ENCODE measurements around the gene RNF208. TPM values are rescaled to one million over a fixed set of nuclear protein-coding genes. Genes with fewer than 3 reads are reported as not detected.

Gene RNF208
- total and polyA plus RNA-seq, 10 of the 15 experiments (the other 5 are each of a cell fraction or from before 2014, with no cell fraction given) = 0.06 to 10.7 (median 0.77) TPM

DNA sequence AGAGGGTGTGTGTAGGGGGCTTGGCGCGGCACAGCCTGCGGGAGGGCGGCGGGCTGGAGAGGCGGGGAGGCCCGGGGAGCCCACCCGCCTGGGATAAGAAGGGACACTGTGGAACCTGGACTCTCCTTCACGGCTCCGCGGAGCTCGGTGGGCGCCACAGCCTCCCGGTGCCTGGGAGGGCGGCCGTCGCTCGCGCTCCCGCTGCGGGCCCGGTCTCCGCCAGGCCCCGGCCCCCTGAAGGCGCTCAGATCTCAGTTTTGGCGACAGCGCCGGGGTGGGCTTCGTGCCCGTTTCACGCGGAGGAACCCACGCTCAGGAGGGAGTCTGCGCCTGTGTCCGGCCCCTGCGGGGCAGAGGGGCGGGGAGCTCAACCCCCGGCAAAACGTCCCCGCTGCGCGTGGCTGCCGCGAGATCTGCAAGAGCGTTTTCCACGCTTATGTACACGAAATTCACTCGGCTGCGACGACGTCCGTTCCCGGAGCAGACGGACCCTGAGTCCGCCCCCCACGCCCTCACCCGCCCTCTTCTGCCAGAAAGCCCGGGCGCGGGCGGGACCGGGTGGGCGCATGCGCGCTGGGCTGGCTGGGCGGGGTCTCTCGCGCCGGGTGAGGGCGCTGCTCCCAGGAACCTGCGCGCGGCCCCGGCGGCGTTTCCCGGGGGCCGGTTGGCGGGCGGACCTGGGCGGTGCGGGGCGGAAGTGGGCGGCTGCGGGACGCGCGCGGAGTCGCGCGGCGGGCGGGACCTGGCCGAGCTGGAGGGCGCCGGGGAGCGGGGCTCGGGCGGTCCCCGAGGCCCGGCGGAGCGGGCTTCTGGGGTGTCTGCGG lies 32.8 kb upstream of the RNF208 start, which contains the start of gene NELFB (continued):
- TF ChIP-seq FOS (IDR thresholded peaks at IDR 0.05; ENCODE audit: borderline replicate concordance, extremely low read depth, insufficient read length) = no peak
- TF ChIP-seq, protein P1, sequence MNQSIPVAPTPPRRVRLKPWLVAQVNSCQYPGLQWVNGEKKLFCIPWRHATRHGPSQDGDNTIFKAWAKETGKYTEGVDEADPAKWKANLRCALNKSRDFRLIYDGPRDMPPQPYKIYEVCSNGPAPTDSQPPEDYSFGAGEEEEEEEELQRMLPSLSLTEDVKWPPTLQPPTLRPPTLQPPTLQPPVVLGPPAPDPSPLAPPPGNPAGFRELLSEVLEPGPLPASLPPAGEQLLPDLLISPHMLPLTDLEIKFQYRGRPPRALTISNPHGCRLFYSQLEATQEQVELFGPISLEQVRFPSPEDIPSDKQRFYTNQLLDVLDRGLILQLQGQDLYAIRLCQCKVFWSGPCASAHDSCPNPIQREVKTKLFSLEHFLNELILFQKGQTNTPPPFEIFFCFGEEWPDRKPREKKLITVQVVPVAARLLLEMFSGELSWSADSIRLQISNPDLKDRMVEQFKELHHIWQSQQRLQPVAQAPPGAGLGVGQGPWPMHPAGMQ (IDR thresholded peaks at IDR 0.05; ENCODE audit: borderline replicate concordance) = no peak
- peak; percentile 73 for TF ChIP-seq SP1 (IDR thresholded peaks at IDR 0.05; ENCODE audit: low read depth, low read length)
- TF ChIP-seq ZNF592 (IDR thresholded peaks at IDR 0.05) = peak; percentile 67; the same call in 1 of the 2 replicates
- no peak for TF ChIP-seq MTA2 (IDR thresholded peaks at IDR 0.05; ENCODE audit: low read depth)
- no peak for TF ChIP-seq ATF3 (IDR thresholded peaks at IDR 0.05; ENCODE audit: borderline replicate concordance, extremely low read depth, low read depth, low read length)
- no peak for TF ChIP-seq HDAC6 (IDR thresholded peaks at IDR 0.05; ENCODE audit: unreplicated experiment)
- no peak for TF ChIP-seq RAD51 (IDR thresholded peaks at IDR 0.05)
- no peak for TF ChIP-seq CBX3 (IDR thresholded peaks at IDR 0.05; ENCODE audit: borderline replicate concordance, low read depth)
- TF ChIP-seq SREBF2 (IDR thresholded peaks at IDR 0.05; ENCODE audit: low read length) = no peak
- no peak for TF ChIP-seq RBBP5 (conservative IDR thresholded peaks at IDR 0.05)
- peak; percentile 45 to 92; a peak in 3 of 4 replicates for TF ChIP-seq SRF (IDR thresholded peaks at IDR 0.05; ENCODE audit: low read depth in 2 of 2, low read length in 2 of 2)
- TF ChIP-seq CHD1 (IDR thresholded peaks at IDR 0.05; ENCODE audit: low read depth, low read length) = 0 out of 2 replicates have a peak, but pooled peaks have one; percentile 23
- TF ChIP-seq RB1 (IDR thresholded peaks at IDR 0.05; ENCODE audit: borderline replicate concordance) = peak; percentile 90; the same call in 1 of the 2 replicates
- peak; percentile 76 for TF ChIP-seq NR2C1 (IDR thresholded peaks at IDR 0.05)
- TF ChIP-seq BHLHE40 (IDR thresholded peaks at IDR 0.05; ENCODE audit: borderline replicate concordance in 1 of 2, low read depth in 2 of 2, low read length in 1 of 2) = peak; percentile 33 to 79; a peak in 3 of 4 replicates
- TF ChIP-seq ZBED1 (IDR thresholded peaks at IDR 0.05; ENCODE audit: borderline replicate concordance) = no peak
- no peak for TF ChIP-seq CBX5 (IDR thresholded peaks at IDR 0.05; ENCODE audit: low read depth)
- no peak; a peak in 1 of 6 replicates for TF ChIP-seq CTCF (IDR thresholded peaks at IDR 0.05 in 2 of 3, conservative IDR thresholded peaks at IDR 0.05 in 1 of 3; ENCODE audit: control insufficient read depth in 2 of 3, extremely low read depth in 1 of 3, insufficient read depth in 1 of 3, low read depth in 3 of 3, low read length in 3 of 3)
- 0 out of 2 replicates have a peak, but pooled peaks have one; percentile 49 for TF ChIP-seq JUND (IDR thresholded peaks at IDR 0.05; ENCODE audit: low read depth, low read length)
- TF ChIP-seq MXI1 (IDR thresholded peaks at IDR 0.05; ENCODE audit: low read depth, low read length) = peak; percentile 21; the same call in 1 of the 2 replicates
- no peak for TF ChIP-seq SUPT20H (IDR thresholded peaks at IDR 0.05; ENCODE audit: borderline replicate concordance, control insufficient read depth, low read depth, low read length)
